HL-60 (cell line): ENCODE results near the gene RSRC1.
A peak's percentile ranks its signal among the peaks of the same experiment; 100 is the strongest.

ENCODE experiments used
- GABPA ChIP-seq: IDR thresholded peaks from 2 replicates; pipeline ENCODE4 v1.6.1; 2012; ENCODE audit warnings: low read depth
- POLR2AphosphoS5 ChIP-seq: IDR thresholded peaks from 2 replicates; pipeline ENCODE4 v1.6.1; 2012; ENCODE audit warnings: low read depth
- TF ChIP-seq, protein P1 (sequence below): IDR thresholded peaks from one replicate; pipeline ENCODE4 v1.5.1; 2011; ENCODE audit warnings: low read length, control low read depth, inconsistent platforms; ENCODE audit not compliant: insufficient read depth
- TF ChIP-seq, protein P2 (sequence below): IDR thresholded peaks from 2 replicates; pipeline ENCODE4 v1.6.1; 2012; ENCODE audit warnings: low read depth; ENCODE audit not compliant: insufficient replicate concordance

GRCh38 chr3:158313338-158313927 is 203.5 kb downstream of the RSRC1 start:
- TF ChIP-seq, protein P1, sequence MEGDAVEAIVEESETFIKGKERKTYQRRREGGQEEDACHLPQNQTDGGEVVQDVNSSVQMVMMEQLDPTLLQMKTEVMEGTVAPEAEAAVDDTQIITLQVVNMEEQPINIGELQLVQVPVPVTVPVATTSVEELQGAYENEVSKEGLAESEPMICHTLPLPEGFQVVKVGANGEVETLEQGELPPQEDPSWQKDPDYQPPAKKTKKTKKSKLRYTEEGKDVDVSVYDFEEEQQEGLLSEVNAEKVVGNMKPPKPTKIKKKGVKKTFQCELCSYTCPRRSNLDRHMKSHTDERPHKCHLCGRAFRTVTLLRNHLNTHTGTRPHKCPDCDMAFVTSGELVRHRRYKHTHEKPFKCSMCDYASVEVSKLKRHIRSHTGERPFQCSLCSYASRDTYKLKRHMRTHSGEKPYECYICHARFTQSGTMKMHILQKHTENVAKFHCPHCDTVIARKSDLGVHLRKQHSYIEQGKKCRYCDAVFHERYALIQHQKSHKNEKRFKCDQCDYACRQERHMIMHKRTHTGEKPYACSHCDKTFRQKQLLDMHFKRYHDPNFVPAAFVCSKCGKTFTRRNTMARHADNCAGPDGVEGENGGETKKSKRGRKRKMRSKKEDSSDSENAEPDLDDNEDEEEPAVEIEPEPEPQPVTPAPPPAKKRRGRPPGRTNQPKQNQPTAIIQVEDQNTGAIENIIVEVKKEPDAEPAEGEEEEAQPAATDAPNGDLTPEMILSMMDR, result peak; percentile 52
- no peak for TF ChIP-seq POLR2AphosphoS5
- no peak for TF ChIP-seq GABPA
- TF ChIP-seq, protein P2, sequence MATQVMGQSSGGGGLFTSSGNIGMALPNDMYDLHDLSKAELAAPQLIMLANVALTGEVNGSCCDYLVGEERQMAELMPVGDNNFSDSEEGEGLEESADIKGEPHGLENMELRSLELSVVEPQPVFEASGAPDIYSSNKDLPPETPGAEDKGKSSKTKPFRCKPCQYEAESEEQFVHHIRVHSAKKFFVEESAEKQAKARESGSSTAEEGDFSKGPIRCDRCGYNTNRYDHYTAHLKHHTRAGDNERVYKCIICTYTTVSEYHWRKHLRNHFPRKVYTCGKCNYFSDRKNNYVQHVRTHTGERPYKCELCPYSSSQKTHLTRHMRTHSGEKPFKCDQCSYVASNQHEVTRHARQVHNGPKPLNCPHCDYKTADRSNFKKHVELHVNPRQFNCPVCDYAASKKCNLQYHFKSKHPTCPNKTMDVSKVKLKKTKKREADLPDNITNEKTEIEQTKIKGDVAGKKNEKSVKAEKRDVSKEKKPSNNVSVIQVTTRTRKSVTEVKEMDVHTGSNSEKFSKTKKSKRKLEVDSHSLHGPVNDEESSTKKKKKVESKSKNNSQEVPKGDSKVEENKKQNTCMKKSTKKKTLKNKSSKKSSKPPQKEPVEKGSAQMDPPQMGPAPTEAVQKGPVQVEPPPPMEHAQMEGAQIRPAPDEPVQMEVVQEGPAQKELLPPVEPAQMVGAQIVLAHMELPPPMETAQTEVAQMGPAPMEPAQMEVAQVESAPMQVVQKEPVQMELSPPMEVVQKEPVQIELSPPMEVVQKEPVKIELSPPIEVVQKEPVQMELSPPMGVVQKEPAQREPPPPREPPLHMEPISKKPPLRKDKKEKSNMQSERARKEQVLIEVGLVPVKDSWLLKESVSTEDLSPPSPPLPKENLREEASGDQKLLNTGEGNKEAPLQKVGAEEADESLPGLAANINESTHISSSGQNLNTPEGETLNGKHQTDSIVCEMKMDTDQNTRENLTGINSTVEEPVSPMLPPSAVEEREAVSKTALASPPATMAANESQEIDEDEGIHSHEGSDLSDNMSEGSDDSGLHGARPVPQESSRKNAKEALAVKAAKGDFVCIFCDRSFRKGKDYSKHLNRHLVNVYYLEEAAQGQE, result no peak
